Erythroblast (primary cell): ENCODE measurements around the gene NF2.

Experiments
- DNase-seq, 2 experiments: peaks; one replicate each; lab custom pipeline; 2025; lab: John Stamatoyannopoulos, UW
- GATA1 ChIP-seq: IDR thresholded peaks from 2 replicates; pipeline ENCODE4 v1.6.1; 2011; ENCODE audit warnings: low read depth, mild to moderate bottlenecking, control low read depth, low read length, moderate library complexity
- POLR2A ChIP-seq: IDR thresholded peaks from 2 replicates; pipeline ENCODE4 v1.6.1; 2011; ENCODE audit warnings: mild to moderate bottlenecking, low read length

NF2 gene

DNA sequence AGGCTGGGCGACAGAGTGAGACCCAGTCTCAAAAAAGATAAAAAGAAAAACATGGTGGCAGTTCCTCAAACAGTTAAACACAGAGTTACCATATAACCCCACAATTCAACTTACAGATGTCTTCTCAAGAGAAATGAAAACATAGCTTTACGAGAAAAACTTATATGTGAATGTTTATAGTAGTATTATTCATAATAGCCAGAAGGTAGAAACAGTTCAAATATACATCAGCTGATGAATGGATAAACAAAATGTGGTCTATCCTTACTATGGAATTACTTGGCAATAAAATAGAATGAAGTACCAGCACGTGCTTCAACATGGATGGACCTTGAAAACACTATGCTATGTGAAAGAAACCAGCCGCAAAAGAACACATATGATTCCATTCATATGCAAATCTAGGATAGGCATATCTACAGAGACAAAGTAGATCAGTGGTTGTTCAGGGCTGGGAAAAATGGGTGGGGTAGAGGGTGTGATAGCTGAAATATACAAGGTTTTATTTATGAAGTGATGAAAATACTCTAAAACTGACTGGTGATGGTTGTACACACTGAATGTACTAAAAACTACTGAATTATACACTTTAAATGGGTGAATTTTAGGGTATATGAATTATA, 12.4 kb downstream of the NF2 start:
- no peak for DNase-seq
- TF ChIP-seq GATA1 (no peak), POLR2A (no peak)

DNA sequence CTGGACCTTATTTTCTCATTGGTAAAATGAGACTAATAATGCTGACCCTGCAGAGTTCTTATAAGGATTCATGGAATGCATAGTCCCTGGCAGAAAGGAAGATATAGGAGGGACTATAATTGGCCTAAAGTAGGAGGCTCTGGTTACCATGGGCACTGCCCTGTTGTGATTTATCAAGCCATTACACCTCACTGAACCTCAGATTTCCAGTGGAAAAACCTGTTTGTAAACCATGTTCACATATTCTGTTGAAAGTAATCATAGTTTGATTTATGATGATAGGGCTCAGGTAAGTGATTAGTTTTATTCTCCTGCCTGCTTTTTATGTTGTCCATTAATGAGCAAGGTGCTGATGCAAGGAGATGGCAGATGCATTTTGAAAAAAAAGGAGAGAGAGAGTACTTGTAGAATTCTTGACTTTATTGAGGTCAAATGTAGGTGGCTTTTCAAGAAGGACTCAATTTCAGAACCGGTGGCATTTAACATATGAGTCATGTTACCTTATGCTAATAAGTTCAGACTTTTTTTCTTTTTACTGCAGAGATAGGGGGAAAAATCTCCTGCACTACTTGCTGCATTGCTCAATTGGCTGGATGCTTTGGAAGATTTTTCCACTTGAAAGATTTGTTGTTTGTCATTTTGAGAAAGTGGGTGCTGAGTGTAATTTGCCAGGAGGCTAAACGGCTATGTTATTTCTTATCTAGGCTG, 14.6 kb downstream of the NF2 start:
- TF ChIP-seq GATA1 (no peak), POLR2A (no peak)
- no peak for DNase-seq

DNA sequence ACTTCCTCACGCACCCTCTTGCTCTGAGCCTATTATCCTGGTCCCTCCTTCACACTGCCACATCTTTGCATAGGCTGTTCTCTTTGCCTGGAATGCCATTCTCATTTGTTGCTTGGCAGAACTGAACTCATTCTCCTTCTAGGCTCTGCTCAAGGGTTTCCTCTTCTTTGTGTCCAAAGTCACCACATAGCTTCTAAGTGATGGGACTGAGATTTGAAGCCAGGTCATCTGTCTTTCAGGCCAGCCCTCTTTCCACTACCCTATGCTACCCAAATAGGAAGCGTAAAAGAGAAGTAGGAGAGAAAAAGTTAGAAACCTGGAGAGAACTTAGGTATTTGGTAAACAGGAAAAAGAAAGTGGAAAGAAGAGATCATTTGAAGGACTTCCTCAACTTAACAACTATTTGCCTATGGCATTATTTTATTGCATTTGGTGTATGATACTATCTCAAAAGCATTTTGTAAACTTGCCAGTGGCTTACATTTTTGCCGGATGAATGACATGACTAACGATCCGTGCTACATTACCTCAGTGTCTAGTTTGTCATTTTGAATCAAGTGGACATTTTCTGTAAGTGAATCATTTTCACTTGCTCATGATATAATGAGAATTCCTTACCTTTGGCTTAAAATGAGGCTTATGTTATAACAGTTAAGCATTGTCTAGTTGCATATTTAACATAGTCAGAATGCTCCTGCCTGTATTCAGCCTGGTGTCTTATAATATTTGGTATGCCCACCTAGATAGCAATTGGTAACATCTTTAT, 18.5 kb downstream of the NF2 start:
- no peak for TF ChIP-seq POLR2A
- no peak for TF ChIP-seq GATA1

DNA sequence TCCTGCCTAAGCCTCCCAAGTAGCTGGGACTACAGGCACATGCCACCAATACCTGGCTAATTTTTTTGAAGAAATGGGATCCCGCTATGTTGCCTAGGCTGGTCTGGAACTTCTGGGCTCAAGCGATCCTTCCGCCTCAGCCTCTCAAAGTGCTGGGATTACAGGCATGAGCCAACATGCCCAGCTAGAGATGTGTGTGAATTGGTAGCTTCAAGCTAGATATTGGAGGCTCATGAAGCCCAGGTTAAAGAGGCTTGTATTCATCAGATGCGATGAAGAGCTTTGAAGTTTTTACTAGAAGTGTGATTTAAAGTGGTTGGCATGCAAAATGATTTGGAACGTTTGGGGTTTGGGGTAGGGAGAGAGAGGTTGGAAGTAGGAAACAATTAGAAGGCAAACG, 19.6 kb downstream of the NF2 start:
- DNase-seq = no peak
- no peak for TF ChIP-seq GATA1
- TF ChIP-seq POLR2A = no peak

More for the DNA sequence above, 18.5 kb downstream of the NF2 start:
- DNase-seq = no peak

DNA sequence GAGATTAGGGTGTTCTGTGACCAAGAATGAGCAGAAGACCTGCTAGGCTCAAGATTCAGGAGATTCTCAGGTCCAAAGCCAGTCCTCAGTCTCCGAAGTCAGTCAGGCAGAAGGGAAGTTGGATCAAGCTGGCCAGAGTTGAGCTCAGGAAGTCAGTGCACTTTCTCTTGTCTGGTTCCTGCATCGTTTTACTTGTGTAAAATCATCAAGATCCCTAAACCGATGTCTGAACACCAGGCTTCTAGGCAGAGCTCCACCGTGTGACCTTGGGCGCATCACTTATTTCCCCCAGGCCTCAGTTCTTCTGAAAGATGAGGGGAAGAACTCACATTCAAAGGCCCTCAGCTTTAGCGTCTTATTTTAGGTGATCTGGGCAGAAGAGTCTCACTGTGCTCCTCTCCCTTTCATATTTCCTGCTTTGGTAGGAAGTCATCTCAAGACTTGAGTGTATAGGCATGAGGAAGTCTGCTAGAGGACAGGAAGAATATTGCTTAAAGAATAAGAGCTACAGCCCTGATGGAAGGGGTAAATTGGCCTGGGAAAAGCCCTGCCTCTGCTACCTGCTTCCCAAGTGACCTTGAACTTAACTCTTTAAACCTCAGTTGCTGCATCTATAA, 20.2 kb downstream of the NF2 start:
- TF ChIP-seq POLR2A = no peak
- no peak for TF ChIP-seq GATA1
- DNase-seq = no peak

DNA sequence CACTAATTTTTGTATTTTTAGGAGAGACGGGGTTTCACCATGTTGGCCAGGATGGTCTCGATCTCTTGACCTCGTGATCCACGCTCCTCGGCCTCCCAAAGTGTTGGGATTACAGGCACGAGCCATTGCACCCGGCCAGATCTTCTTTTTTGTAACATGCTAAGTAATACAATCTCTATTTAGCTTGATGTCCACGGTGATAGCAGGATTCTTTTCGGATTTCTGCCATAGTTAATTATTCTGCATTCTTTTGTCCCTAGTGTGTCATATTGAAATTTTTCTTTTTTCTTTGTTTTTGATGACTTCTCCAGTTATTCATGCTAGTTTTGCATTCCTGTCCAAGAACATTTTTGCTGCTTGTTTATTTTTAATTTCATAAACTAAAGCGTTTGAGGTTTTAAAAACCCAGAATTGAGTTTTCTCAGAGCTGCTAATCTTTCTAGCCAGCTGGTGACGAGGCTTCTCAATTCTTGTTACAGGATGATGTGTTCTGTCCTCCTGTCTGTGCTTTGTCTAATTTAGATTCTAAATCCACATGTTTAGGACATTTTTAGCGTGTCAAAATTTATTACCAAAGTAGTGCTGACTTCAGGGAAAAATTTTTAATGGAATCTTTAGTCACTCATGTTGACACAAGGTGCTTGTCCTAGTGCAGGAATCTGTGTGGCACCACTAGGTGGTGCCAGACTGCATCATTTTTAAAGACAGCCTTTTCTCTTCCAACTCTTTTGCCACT, 21.8 kb downstream of the NF2 start:
- peak; percentile 73 to 77 for DNase-seq
- TF ChIP-seq POLR2A = no peak
- no peak for TF ChIP-seq GATA1

DNA sequence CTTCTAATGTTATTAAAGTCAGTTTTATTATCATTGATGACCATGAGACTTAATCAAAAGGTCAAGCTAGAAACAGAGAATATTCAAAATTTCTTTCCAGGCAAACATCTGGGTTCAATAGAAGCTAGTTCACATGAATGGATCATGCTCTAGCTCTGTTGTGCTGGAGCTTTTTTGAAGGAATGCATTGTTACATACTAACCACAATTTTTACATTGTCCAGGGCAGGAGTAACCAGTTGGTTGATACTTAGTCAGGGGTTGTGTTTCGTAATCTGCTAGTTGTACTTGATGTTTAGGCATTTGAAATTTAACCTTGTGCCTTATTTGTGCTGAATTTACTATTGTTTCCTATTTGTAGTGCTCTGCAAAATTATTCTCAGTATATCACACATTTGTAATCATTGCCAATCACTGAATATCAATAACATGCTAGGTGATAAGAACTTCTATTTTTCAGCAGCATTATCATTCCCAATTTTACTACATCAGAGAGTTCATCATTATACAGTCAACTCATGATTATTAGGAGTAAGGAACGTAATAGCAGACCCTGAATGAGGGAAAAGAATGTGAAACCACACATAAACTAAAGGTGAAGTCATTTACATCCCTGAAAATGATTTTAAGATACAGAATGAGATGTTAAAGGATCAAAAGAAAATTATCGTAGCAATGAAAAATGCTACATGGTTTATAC, 23.2 kb downstream of the NF2 start:
- TF ChIP-seq GATA1 = no peak
- no peak for TF ChIP-seq POLR2A
- DNase-seq = no peak

DNA sequence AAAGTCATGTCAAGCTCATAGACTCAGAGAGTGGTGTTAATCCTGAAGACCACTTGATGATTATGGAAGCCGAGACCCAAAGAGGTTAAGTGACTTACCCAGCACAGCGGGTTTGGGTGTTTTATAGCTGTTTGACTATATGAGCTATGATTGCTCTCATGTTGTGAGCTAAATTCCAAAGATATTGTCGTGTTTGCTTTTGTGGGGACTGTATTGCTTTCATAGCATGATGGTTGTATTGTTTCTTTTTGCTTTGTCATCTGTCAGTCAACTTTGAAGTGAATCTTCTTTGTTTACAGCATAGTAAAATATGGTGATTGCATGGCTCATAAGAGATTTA, 23.7 kb downstream of the NF2 start:
- no peak for DNase-seq
- TF ChIP-seq GATA1 (no peak), POLR2A (no peak)

DNA sequence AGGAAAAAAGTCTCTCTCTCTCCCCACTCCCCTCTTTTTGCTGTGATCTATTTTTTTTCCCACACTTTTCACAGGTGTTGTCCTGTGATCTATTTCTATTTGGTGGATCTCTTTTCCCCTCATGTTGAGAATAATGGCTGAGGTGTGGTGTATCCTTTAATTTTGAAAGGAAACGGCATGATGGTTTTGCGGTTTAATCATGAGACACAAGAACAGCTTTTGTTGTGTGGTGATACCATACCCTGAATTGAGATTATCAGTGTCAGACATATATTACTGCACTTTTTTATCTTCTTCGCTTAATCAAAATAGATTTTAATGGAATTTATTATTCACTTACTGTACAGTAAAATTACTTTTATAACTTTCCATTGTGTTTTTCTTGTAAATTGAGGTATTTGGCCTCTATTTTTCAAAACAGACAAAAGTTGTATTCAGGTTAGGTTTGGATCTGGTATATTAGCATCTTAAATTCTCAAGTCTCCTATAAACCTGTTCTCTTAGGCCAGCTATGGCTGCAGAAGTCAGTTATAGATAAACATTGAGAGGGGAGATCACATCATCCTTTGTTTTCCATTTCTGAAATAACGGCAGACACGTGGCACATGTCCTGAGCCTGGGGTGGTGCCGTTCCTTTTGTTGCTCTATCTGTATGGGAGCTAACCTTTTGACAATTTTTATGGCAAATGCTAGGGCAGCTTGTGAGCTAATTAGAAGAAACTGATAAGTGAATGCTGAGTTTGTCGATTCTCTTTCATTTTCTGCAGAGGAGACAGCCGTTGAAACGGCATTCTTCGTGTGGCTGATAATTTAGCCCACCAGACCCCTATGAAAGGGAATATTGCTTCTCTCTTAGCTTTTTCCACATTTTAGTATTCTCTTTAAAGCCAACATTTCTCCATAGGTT, 25.8 kb downstream of the NF2 start:
- TF ChIP-seq GATA1 (no peak), POLR2A (peak; percentile 14)
- peak; percentile 44 to 83 for DNase-seq

DNA sequence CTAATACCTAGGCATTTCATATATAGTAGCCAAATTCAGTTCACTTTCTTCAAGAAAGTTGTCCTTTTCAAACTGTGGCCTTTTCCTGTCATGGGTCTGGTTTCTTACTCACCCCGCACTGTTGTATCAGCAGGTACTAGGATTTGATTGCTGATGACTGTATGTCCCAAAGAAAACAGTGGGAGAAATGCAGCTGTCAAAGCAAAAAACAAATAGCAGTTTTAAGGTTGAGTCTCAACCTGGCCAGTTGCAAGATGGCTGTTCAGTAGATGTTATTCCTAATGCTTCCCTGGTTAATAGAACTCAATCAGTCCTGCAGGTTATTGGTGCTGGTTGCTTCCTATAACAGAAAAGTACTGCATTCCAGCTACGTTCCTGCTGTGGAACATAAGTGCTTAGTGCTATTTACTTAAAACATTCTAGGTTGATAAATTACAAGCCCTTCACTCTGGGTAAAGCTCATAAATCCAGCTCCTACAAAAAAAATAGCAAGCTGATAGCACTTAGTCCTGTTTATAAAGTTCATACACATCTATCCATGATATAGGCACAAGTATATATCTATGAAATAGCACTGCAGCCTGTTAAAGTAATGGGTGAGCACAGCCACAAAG, 26.6 kb downstream of the NF2 start:
- no peak for DNase-seq

DNA sequence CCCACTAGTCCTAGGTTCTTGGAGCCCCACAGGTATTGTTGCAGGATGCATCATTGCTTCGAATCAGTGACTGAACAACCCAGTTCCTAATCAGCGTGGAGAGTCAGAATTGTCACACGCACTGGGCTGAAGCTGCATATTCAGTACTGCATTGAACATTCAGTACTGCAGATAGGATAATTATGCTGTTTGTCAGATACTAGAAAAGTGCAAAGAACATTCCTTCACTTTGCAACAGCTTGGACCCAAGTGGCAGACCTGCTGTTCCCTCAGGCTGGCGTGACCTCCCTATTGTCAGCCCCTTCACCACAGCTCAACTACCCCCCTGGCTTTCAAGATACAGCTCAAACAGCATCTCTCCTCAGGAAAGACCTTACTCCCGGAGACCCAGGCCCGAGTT, 27.6 kb downstream of the NF2 start:
- DNase-seq = no peak
- TF ChIP-seq GATA1 = no peak
- TF ChIP-seq POLR2A = no peak

More for the DNA sequence above, 26.6 kb downstream of the NF2 start:
- no peak for TF ChIP-seq POLR2A
- no peak for TF ChIP-seq GATA1

DNA sequence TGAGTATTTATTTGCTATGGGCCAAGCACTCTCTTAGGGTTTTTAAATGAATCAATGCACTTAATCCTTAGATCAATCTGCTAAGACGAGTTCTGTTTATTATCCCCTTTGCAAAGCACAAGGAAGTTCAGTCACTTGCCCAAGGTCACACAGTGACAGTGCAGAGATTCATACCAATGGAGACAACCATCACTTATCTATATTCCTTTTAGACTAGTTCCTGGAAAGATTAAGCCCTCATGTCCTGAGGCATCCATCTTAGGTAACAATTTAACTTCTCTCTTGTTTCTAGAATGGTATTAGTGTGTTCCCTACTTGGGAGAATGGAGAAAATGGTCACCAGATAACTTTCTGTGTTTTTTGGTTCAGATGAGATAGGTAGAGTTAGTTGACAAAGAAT, 28.3 kb downstream of the NF2 start:
- DNase-seq = no peak
- TF ChIP-seq POLR2A (no peak), GATA1 (no peak)
